ENCODE results near the gene SRRD.
A peak's percentile ranks its signal among the peaks of the same experiment; 100 is the strongest.

SRRD gene

DNA sequence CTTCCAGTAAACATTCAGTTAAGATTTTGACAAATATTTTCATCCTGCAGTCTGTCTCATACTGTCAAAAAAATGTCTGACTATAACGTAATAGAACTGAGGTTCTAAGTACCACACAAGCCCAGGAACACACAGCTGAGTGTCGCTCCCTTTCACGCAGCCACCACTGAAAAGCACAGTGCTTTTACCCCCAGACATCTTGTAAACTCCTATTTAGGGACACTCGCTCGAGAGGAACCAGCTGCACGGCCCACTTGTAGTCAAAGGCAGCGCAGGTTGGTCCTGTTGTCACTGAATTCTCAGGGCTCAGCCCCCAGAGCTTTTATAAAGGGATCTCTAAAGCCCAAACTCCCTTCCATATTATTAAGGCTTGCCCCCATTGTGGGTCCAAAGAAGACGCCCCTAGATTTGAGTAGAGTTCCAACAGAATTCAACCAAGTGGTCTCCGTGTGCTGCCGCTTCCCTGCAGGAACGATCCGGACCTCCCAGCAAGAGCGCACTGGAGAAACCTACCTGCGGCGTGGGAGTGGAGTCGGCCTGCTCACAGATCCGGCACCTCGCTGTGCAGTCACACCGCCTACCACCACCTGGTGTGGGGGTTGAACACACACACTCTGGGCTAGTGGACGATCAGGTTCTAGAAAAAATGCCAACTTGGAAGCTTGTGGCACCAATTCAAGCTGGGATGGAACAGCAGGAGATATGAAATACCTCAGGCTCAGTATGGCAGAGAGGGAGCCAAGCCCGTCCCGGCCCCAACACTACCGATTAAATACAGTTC lies 31.3 kb upstream of the SRRD start:
- peak in 1 of 56 donors; percentile 21 for DNase-seq

- DNase-seq = no peak
Observed at GRCh38 chr22:26453216-26453615, 30.5 kb upstream of the SRRD start.

- DNase-seq = no peak
Observed at GRCh38 chr22:26453812-26454500, 29.7 kb upstream of the SRRD start.

DNA sequence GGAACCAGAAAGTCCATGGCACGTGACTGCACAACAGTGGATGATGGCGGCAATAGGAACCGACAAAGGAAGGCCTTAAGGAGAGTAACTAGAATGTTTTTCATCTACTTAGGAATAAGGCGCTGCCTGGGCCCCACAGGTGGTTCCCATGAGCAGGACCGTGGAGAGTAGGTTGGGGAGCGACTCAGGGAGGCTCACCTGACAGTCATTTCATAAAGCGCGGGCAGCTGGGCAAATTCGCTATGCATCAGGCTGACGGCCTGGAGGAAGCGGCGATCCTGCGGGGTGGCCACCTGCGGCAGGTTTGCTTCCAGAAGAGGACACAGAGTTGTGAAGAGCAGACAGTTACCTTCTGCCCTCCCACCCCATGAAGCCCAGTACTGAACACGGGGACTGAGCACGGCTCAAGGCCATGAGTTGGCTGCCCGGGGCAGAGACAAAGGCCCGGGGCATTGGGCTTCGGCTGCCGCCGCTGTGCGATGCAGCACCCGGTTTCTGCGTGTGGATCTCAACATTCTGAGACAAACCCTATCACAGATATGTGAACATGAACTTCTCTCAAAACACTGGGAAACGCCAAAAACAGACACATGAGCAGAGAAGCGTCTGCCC lies 25.9 kb upstream of the SRRD start:
- DNase-seq = no peak

GRCh38 chr22:26460202-26460601 lies 23.5 kb upstream of the SRRD start:
- no peak for DNase-seq

GRCh38 chr22:26461188-26461810 lies 22.4 kb upstream of the SRRD start:
- peak in 22 of 56 donors; percentile 4 to 63 (median 20) for DNase-seq

GRCh38 chr22:26462051-26462450 lies 21.6 kb upstream of the SRRD start:
- DNase-seq = no peak

GRCh38 chr22:26462641-26463040 lies 21.0 kb upstream of the SRRD start:
- DNase-seq = no peak

DNA sequence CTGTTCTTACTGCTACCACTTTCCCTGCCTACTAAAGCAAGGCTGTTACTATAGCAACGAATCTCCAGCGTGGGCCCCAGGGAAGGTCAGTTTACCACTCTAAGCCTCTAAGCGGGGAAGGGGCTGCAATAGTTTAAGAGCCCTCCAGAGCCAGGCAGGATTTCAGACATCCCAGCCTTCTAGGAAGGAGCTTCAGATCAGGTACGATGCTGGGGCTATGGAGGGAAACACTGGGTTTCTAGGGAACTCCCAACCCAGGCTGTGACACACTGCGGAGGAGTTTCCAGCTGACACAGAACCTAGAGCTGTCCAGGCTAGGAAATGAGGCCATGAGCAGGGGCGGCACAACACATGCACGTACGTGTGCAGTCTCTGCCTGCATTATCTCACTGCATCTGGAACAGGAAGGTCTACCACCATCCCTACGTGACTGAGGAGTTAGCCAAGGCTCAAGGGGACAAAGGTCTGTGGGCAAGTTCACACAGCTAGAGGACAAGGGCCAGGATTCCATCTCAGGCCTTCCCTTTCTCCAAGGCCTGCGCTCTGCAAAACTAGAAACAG lies 20.5 kb upstream of the SRRD start:
- DNase-seq = peak in 5 of 56 donors; percentile 10 to 56 (median 27)

DNA sequence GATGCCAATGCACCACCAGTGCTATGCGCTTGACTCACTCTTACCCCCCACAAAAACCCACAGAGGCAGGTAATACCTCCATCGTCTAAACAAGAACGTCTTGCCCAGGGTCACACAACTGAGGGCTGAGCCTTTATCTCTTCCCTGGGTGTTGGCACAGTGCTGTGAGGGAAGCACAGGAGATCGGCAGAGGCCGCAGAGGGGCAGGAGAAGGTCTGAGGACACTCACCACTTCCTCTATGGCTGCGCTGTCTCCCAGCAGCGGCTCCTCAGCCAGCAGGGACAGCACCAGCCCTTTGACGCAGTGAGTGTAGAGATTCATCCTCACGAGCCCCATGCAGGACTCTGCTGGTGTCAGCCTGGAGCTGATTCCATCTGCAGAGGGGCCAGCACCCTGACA lies 20.0 kb upstream of the SRRD start:
- DNase-seq = no peak

- DNase-seq = no peak
Observed at GRCh38 chr22:26464312-26464711, 19.4 kb upstream of the SRRD start.

DNA sequence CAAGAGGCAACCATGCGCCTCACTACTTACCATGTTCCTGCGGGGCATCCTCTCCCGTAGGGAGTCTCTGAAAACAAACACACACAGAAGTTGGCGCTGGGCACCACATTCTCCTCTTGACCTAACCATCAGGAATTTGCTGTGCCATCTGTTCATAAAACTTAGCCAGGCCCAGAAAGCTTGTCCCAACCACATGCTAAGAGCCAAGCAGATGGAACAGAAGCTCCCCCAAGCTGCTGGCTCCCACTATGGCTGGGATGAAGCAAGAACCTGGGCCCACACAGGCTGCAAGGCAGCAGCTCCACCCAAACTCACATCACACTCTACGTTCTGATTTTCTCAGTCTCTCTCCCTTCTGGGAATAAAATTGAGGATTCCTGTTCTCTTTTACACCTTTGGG lies 17.5 kb upstream of the SRRD start:
- peak in 14 of 56 donors; percentile 13 to 43 (median 20) for DNase-seq

GRCh38 chr22:26470807-26471206 lies 12.9 kb upstream of the SRRD start:
- DNase-seq = no peak

GRCh38 chr22:26471522-26471921 lies 12.2 kb upstream of the SRRD start:
- DNase-seq = no peak

DNA sequence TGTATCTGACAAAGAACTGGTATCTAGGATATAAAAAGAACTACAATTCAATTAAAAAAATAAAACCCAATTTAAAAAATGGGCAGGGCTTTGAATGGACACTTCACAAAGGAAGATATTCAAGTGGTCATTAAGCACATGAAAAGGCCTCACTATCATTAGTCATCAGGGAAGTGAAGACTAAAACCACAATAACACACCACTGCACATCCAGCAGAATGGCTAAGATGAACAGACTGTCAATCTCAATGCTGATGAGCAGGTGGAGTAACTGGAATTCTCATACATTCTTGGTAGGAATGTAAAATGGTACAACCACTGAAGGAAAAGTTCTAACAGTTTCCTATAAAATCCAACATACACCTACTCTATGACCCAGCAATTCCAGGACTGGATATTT lies 9.0 kb upstream of the SRRD start:
- no peak for DNase-seq

DNA sequence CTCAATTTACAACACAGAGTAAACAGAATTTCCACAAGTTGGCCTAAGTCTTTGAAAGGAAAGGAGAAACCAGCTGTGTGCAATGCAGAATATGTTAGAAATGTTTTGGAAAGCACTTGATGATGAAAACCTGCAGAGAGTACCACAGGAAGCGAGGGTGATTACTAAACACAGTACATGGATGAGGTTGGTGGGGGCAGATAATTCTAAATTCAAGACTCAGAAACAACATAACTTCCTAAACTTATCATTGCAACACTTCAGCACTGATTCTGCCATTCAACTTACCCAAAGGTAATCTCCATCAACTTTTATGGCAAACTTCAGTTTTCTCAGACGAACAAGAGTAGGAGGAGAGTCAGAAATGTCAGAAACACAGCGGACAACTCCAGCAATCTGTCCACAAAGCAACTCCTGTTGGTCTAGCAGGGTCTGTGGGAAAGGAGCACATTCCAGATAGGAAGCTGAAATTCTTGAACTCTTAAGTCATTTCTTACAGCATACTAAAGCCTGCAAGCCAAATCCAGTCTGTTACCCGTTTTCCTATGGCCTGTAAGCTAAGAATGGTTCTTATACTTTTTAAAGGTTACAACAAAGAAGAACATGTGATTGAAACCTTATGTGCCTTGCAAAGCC lies 6.9 kb upstream of the SRRD start:
- no peak for DNase-seq

DNA sequence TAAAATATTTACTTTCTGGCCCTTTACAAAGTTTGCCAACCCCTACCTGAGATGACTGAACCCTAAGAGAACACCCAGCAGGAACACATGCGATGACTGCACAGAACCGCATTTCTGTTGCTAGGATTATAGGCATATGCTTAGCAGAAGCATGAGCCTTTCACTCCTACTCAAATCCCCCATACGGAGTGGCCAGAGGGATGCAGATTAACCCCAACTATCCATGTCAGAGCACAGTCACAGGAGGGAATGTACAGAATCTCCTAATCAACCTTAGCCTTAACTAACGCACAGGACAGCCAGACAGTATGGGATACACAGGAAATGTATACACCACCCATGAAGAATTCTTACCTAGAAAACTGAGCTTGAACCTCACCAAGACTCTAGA lies 6.3 kb upstream of the SRRD start:
- no peak for DNase-seq

DNA sequence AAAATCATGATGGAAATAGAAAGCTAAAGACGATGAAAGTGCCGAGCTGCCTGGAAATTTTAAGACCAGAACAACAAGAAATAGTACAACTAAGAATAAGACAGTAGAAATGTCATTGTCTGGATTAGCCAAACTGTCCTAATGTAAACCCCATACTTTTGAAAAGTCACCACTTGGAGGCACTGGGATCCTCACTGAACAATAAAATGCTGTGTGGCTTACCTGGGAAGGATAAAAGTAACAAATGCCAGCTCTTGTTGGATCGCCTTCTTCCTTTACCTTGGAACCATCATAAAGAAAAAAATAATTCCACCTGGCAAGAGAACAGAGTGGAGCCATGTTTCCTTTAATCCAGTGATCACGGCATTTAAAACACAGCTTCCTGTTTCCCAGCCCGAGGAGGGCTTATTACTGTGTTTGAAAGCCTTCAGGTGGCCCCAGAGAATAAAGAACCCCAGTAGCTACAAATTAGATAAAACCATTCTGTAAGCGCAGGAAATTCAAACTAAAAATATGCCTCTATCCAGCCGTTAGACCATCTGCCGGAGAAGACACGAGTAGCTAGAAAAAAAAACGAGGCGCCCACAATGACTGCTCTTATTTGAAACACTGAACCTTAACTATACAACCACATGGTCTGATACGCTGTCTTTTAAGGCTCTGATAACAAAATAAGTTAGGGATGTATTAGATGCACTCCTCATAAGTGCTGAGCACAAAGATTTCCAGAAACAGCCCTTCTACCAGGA lies 4.5 kb upstream of the SRRD start:
- peak in 1 of 56 donors; percentile 19 for DNase-seq

- DNase-seq = no peak
Observed at GRCh38 chr22:26479792-26480610, 3.7 kb upstream of the SRRD start.

DNA sequence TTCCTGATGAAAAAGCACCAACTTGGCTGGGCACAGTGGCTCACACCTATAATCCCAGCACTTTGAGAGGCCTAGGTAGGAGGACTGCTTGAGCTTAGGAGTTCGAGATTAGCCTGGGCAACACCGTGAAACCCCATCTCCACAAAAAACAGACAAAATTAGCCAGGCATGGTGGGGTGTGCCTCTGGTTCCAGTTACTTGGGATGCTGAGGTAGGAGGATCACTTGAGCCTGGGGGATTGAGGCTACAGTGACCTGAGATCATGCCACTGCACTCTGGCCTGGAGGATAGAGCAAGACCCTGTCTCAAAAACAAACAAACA lies 3.1 kb upstream of the SRRD start:
- DNase-seq = no peak

All from amygdala (tissue), 56 donors.